HepG2 (cell line): ENCODE results near the gene FUT1. TPM values are rescaled to one million over a fixed set of nuclear protein-coding genes. Genes with fewer than 3 reads are reported as not detected.

Experiments used
- AHR ChIP-seq: IDR thresholded peaks from 2 replicates; pipeline ENCODE4 v1.6.1; 2018; ENCODE audit warnings: missing genetic modification reagents, missing compliant biosample characterization
- ERF ChIP-seq: IDR thresholded peaks from 2 replicates; pipeline ENCODE4 v1.6.1; 2018; ENCODE audit warnings: missing biosample characterization, missing genetic modification reagents
- IRF2 ChIP-seq: IDR thresholded peaks from 2 replicates; pipeline ENCODE4 v1.6.1; 2018; ENCODE audit warnings: missing genetic modification reagents, missing compliant biosample characterization
- KDM6A ChIP-seq: IDR thresholded peaks from 2 replicates; pipeline ENCODE4 v1.6.1; 2016; ENCODE audit warnings: low read depth
- MIXL1 ChIP-seq: IDR thresholded peaks from 2 replicates; pipeline ENCODE4 v1.6.1; 2016
- NR1H2 ChIP-seq: sonication (generic); formaldehyde crosslinking; IDR thresholded peaks from 2 replicates; pipeline ENCODE4 v1.8.1; 2022; ENCODE audit warnings: low read depth, missing genetic modification reagents, borderline replicate concordance
- POGZ ChIP-seq: sonication (generic); formaldehyde crosslinking; IDR thresholded peaks from 2 replicates; pipeline ENCODE4 v1.4.0; 2020; ENCODE audit warnings: mild to moderate bottlenecking, missing genetic modification reagents
- POLR2AphosphoS2 ChIP-seq: IDR thresholded peaks from 2 replicates; pipeline ENCODE4 v1.6.1; 2011; ENCODE audit warnings: low read depth, low read length, improper control_type of control experiment
- RBFOX2 ChIP-seq: fragments of 200-400 bp; formaldehyde crosslinking; IDR thresholded peaks from 2 replicates; pipeline ENCODE4 v1.6.1; 2017; ENCODE audit warnings: low read depth, mild to moderate bottlenecking, low read length
- TCF7L2 ChIP-seq: IDR thresholded peaks from 2 replicates; pipeline ENCODE4 v1.6.1; 2011; ENCODE audit warnings: mild to moderate bottlenecking, low read depth, low read length, moderate library complexity
- XBP1 ChIP-seq: sonication (generic); formaldehyde crosslinking; IDR thresholded peaks from 2 replicates; pipeline ENCODE4 v1.5.0; 2020; ENCODE audit warnings: missing genetic modification reagents
- ZNF766 ChIP-seq: sonication (generic); formaldehyde crosslinking; IDR thresholded peaks from 2 replicates; pipeline ENCODE4 v1.5.0; 2020; ENCODE audit warnings: missing genetic modification reagents, borderline replicate concordance
- ZNF775 ChIP-seq: sonication (generic); formaldehyde crosslinking; IDR thresholded peaks from 2 replicates; pipeline ENCODE4 v1.4.0; 2020; ENCODE audit warnings: missing genetic modification reagents, mild to moderate bottlenecking, moderate library complexity, borderline replicate concordance
- ZNF776 ChIP-seq: sonication (generic); formaldehyde crosslinking; IDR thresholded peaks from 2 replicates; pipeline ENCODE4 v1.4.0; 2020; ENCODE audit warnings: mild to moderate bottlenecking, missing genetic modification reagents
- polyA plus RNA-seq, 8 experiments: library from polyadenylated mRNA; depleted of rRNA in 3 of 8; stranded (reverse) in 7 of 8; unstranded in 1 of 8; fragments of >200 nt; fragmentation: Illumina TruSeq in 4 of 8; extraction: Trizol in 4 of 8; gene quantifications; 2 replicates each; pipeline versions ENCODE4 v1.2.1 to v1.2.3, GENCODE V29; 2011 to 2016; ENCODE audit warnings: low read depth in 4 of 8, missing spikeins in 1 of 8, mixed read lengths in 1 of 8; ENCODE audit not compliant: insufficient read depth in 1 of 8
- total RNA-seq, 5 experiments: library from RNA; depleted of rRNA; stranded (reverse); fragments of >200 nt; fragmentation: Illumina TruSeq; extraction: Trizol; gene quantifications; 2 replicates each; pipeline ENCODE4 v1.2.3, GENCODE V29; 2016; ENCODE audit warnings: low read depth in 1 of 5
- TF ChIP-seq, protein P1 (sequence below): sonication (generic); formaldehyde crosslinking; IDR thresholded peaks from 2 replicates; pipeline ENCODE4 v1.8.1; 2023; ENCODE audit warnings: mild to moderate bottlenecking, missing genetic modification reagents
- TF ChIP-seq, protein P2 (sequence below): sonication (generic); formaldehyde crosslinking; IDR thresholded peaks from 2 replicates; pipeline ENCODE4 v1.4.0; 2020; ENCODE audit warnings: low read depth, missing genetic modification reagents
- TF ChIP-seq, protein P3 (sequence below): sonication (generic); formaldehyde crosslinking; IDR thresholded peaks from 2 replicates; pipeline ENCODE4 v1.5.0; 2020; ENCODE audit warnings: missing genetic modification reagents
- TF ChIP-seq, protein P4 (sequence below): sonication (generic); formaldehyde crosslinking; IDR thresholded peaks from 2 replicates; pipeline ENCODE4 v1.5.0; 2020; ENCODE audit warnings: mild to moderate bottlenecking, missing genetic modification reagents, borderline replicate concordance

FUT1 gene
- total and polyA plus RNA-seq, 2 of the 13 experiments (the other 11 are each of a cell fraction or from before 2014, with no cell fraction given), result 0.07 to 1.1 TPM

DNA sequence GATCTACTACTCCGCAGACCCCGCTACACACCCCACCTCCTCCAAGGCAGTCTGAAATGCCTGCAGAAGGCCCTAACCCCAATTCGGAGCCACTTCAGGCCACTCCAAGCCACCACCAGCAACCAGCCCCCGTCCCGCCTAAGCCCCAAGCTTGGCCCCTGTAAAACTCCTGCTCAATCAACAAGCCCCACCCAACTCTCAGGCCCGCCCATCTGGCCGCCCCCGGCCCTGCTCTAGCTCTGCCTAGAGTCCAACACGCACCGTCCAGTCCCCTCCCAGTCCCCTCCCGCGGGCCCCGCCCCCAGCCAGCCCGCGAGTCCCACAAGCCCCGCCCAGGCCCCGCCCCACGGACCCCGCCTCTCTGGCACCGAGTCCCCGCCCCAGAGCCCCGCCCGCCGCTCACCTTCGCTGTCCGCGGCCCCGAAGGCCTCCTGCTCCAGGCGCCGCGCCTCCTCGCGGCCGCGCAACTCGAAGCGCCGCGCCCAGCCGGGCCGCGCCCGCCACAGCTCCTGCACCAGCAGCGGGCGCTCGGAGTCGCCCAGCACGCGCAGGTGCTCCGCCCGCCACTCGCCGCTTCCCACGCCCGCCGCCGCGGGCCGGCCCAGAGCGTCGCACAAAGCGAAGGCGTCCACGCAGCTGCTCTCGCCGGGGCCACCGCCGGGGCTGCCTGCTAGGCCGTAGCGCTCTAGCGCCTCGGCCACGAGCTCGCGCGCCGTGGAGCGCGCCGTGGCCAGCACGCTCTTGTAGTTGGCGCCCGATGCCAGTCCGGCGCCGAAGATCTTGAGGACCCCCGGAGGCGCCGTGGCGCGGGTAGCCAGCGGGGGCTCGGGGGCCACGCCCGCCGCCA lies 13.7 kb downstream of the FUT1 start (continued):
- TF ChIP-seq NR1H2 (CRISPR knock-in tag) (no peak; the same call in 1 of the 2 replicates), ERF (CRISPR knock-in tag) (peak; percentile 6; the same call in 1 of the 2 replicates), ZNF776 (CRISPR knock-in tag) (peak; percentile 93; the same call in 1 of the 2 replicates), XBP1 (CRISPR knock-in tag) (no peak), MIXL1 (no peak), RBFOX2 (no peak), TCF7L2 (no peak), IRF2 (CRISPR knock-in tag) (no peak), ZNF775 (no peak), AHR (CRISPR knock-in tag) (no peak), ZNF766 (CRISPR knock-in tag) (peak; percentile 63; the same call in 1 of the 2 replicates), POLR2AphosphoS2 (no peak), KDM6A (CRISPR knock-in tag) (no peak), POGZ (CRISPR knock-in tag) (no peak)
- TF ChIP-seq, protein P1, sequence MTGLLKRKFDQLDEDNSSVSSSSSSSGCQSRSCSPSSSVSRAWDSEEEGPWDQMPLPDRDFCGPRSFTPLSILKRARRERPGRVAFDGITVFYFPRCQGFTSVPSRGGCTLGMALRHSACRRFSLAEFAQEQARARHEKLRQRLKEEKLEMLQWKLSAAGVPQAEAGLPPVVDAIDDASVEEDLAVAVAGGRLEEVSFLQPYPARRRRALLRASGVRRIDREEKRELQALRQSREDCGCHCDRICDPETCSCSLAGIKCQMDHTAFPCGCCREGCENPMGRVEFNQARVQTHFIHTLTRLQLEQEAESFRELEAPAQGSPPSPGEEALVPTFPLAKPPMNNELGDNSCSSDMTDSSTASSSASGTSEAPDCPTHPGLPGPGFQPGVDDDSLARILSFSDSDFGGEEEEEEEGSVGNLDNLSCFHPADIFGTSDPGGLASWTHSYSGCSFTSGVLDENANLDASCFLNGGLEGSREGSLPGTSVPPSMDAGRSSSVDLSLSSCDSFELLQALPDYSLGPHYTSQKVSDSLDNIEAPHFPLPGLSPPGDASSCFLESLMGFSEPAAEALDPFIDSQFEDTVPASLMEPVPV (CRISPR knock-in tag), result no peak
- TF ChIP-seq, protein P2, sequence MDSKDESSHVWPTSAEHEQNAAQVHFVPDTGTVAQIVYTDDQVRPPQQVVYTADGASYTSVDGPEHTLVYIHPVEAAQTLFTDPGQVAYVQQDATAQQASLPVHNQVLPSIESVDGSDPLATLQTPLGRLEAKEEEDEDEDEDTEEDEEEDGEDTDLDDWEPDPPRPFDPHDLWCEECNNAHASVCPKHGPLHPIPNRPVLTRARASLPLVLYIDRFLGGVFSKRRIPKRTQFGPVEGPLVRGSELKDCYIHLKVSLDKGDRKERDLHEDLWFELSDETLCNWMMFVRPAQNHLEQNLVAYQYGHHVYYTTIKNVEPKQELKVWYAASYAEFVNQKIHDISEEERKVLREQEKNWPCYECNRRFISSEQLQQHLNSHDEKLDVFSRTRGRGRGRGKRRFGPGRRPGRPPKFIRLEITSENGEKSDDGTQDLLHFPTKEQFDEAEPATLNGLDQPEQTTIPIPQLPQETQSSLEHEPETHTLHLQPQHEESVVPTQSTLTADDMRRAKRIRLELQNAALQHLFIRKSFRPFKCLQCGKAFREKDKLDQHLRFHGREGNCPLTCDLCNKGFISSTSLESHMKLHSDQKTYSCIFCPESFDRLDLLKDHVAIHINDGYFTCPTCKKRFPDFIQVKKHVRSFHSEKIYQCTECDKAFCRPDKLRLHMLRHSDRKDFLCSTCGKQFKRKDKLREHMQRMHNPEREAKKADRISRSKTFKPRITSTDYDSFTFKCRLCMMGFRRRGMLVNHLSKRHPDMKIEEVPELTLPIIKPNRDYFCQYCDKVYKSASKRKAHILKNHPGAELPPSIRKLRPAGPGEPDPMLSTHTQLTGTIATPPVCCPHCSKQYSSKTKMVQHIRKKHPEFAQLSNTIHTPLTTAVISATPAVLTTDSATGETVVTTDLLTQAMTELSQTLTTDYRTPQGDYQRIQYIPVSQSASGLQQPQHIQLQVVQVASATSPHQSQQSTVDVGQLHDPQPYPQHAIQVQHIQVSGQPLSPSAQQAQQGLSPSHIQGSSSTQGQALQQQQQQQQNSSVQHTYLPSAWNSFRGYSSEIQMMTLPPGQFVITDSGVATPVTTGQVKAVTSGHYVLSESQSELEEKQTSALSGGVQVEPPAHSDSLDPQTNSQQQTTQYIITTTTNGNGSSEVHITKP (CRISPR knock-in tag), result no peak
- TF ChIP-seq, protein P3, sequence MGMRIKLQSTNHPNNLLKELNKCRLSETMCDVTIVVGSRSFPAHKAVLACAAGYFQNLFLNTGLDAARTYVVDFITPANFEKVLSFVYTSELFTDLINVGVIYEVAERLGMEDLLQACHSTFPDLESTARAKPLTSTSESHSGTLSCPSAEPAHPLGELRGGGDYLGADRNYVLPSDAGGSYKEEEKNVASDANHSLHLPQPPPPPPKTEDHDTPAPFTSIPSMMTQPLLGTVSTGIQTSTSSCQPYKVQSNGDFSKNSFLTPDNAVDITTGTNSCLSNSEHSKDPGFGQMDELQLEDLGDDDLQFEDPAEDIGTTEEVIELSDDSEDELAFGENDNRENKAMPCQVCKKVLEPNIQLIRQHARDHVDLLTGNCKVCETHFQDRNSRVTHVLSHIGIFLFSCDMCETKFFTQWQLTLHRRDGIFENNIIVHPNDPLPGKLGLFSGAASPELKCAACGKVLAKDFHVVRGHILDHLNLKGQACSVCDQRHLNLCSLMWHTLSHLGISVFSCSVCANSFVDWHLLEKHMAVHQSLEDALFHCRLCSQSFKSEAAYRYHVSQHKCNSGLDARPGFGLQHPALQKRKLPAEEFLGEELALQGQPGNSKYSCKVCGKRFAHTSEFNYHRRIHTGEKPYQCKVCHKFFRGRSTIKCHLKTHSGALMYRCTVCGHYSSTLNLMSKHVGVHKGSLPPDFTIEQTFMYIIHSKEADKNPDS (CRISPR knock-in tag), result no peak
- TF ChIP-seq, protein P4, sequence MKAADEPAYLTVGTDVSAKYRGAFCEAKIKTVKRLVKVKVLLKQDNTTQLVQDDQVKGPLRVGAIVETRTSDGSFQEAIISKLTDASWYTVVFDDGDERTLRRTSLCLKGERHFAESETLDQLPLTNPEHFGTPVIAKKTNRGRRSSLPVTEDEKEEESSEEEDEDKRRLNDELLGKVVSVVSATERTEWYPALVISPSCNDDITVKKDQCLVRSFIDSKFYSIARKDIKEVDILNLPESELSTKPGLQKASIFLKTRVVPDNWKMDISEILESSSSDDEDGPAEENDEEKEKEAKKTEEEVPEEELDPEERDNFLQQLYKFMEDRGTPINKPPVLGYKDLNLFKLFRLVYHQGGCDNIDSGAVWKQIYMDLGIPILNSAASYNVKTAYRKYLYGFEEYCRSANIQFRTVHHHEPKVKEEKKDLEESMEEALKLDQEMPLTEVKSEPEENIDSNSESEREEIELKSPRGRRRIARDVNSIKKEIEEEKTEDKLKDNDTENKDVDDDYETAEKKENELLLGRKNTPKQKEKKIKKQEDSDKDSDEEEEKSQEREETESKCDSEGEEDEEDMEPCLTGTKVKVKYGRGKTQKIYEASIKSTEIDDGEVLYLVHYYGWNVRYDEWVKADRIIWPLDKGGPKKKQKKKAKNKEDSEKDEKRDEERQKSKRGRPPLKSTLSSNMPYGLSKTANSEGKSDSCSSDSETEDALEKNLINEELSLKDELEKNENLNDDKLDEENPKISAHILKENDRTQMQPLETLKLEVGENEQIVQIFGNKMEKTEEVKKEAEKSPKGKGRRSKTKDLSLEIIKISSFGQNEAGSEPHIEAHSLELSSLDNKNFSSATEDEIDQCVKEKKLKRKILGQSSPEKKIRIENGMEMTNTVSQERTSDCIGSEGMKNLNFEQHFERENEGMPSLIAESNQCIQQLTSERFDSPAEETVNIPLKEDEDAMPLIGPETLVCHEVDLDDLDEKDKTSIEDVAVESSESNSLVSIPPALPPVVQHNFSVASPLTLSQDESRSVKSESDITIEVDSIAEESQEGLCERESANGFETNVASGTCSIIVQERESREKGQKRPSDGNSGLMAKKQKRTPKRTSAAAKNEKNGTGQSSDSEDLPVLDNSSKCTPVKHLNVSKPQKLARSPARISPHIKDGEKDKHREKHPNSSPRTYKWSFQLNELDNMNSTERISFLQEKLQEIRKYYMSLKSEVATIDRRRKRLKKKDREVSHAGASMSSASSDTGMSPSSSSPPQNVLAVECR (CRISPR knock-in tag), result peak; percentile 59; the same call in 1 of the 2 replicates
